Stomach (tissue), 9 donors: ENCODE data around the gene UBE4B. TPM values are rescaled to one million over a fixed set of nuclear protein-coding genes. Genes with fewer than 3 reads are reported as not detected.
A peak's percentile ranks its signal among the peaks of the same experiment; 100 is the strongest.

Experiments used
- DNase-seq, 2 donors: peaks; one replicate each; pipeline versions ENCODE4 v3.0.0 to v3.0.0-alpha.2; 2013 to 2019
- H3K27ac ChIP-seq, 5 donors: fragments of 200-600 bp in 4 of 5; sonication (generic) in 4 of 5; one replicate each; pipeline ENCODE4 v1.5.1; 2013 to 2019; ENCODE audit warnings: mild to moderate bottlenecking in 1 of 5, moderate library complexity in 1 of 5
- H3K27me3 ChIP-seq, 3 donors: fragments of 200-600 bp; sonication (generic); one replicate each; pipeline ENCODE4 v1.5.1; 2017 to 2019; ENCODE audit warnings: mixed run types in 1 of 3
- H3K36me3 ChIP-seq, 4 donors: fragments of 200-600 bp; sonication (generic); 1 replicate in 3 of 4; 2 replicates in 1 of 4; pipeline ENCODE4 v1.5.1; 2016 to 2019
- H3K4me1 ChIP-seq, 4 donors: fragments of 200-600 bp; sonication (generic); one replicate each; pipeline ENCODE4 v1.5.1; 2016 to 2019
- H3K4me3 ChIP-seq, 4 donors: fragments of 200-600 bp; sonication (generic) in 3 of 4; one replicate each; pipeline ENCODE4 v1.5.1; 2016 to 2019; ENCODE audit warnings: mild to moderate bottlenecking in 1 of 4
- H3K9me3 ChIP-seq, 4 donors: fragments of 200-600 bp; sonication (generic); one replicate each; pipeline ENCODE4 v1.5.1; 2016 to 2019
- EP300 ChIP-seq: sonication (generic); formaldehyde crosslinking; IDR thresholded peaks from one replicate; pipeline ENCODE4 v1.6.1; 2017; ENCODE audit warnings: antibody characterized with exemption
- POLR2A ChIP-seq, 4 donors: fragments of 450-650 bp; IDR thresholded peaks; one replicate each; pipeline ENCODE4 v1.6.1; 2016; ENCODE audit warnings: antibody characterized with exemption in 4 of 4, control low read depth in 2 of 4, mild to moderate bottlenecking in 1 of 4, moderate library complexity in 1 of 4
- POLR2AphosphoS5 ChIP-seq, 3 donors: sonication (generic); formaldehyde crosslinking; IDR thresholded peaks; one replicate each; pipeline ENCODE4 v1.6.1; 2016; ENCODE audit warnings: antibody characterized with exemption in 3 of 3
- WGBS, 5 donors: extraction: QIAGEN DNeasy Blood & Tissue Kit in 3 of 5; methylation state at CpG; one replicate each; pipeline versions ENCODE4 v1.1.5 to v1.1.7; 2013 to 2018; 5-methylcytosine and 5-hydroxymethylcytosine counted together
- intact Hi-C: fragments of 100-400 bp; cut with DNase I; formaldehyde crosslinking; loops from one replicate; pipeline ENCODE4 v1.15.1; 2023; ENCODE audit warnings: low total_unique reads
- polyA plus RNA-seq, 3 donors: library from polyadenylated mRNA; stranded (reverse); fragments of 200-250 nt; gene quantifications; one replicate each; pipeline ENCODE4 v1.2.3, GENCODE V29; 2013
- total RNA-seq, 5 donors: library from RNA; depleted of rRNA; stranded (reverse); fragments of >200 nt; gene quantifications; one replicate each; pipeline versions ENCODE4 v1.1.0 to v1.2.3, GENCODE V29; 2014 to 2016
- TF ChIP-seq, protein P1 (sequence below), 7 experiments: fragments of 450-650 bp in 4 of 7; fragments of 200-600 bp in 3 of 7; sonication (generic) in 3 of 7; IDR thresholded peaks; one replicate each; pipeline ENCODE4 v1.5.1; 2016 to 2019; ENCODE audit warnings: antibody characterized with exemption in 7 of 7, control low read depth in 2 of 7, mild to moderate bottlenecking in 1 of 7
- donor health status: healthy with polysubstance abuse.
- donor health status: Bipolar disorder and iron deficiency.
- donor health status: healthy.

The UBE4B gene
- total and polyA plus RNA-seq, 8 donors = 13.3 to 82.9 (median 39.5) TPM

DNA sequence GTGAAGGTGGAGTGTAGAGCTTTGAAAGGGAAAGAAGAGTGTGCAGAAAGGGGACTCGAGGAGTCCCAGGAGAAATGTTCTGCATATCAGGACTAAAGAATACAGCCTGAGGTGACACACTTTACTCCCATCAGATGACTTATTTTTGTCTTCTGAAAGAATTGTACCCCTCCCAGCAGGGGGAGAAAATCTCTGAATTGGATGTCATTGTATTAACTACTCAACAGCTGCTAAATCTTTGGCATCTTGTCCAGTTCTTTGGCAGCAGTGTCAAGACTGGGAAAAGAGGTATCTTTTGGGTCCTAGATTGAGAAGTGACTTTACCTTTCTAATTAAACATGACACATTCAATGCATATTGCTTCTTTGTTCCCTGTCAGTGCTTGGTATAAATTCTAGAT lies 18.9 kb downstream of the UBE4B start:
- peaks cover 11 to 51% (median 26%) of the 10 kb centered on the region in 4 donors for H3K4me1 ChIP-seq
- H3K36me3 ChIP-seq = peaks cover 0 to 33% (median 25%) of the 10 kb centered on the region in 4 donors
- intact Hi-C loops = no loop called here
- WGBS, 5 donors = 89 to 100% (median 95%) methylated on average over 1 of the region's 1 CpG
- no peaks in the 10 kb centered on the region for H3K27me3 ChIP-seq
- TF ChIP-seq, protein P1, sequence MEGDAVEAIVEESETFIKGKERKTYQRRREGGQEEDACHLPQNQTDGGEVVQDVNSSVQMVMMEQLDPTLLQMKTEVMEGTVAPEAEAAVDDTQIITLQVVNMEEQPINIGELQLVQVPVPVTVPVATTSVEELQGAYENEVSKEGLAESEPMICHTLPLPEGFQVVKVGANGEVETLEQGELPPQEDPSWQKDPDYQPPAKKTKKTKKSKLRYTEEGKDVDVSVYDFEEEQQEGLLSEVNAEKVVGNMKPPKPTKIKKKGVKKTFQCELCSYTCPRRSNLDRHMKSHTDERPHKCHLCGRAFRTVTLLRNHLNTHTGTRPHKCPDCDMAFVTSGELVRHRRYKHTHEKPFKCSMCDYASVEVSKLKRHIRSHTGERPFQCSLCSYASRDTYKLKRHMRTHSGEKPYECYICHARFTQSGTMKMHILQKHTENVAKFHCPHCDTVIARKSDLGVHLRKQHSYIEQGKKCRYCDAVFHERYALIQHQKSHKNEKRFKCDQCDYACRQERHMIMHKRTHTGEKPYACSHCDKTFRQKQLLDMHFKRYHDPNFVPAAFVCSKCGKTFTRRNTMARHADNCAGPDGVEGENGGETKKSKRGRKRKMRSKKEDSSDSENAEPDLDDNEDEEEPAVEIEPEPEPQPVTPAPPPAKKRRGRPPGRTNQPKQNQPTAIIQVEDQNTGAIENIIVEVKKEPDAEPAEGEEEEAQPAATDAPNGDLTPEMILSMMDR (IDR thresholded peaks at IDR 0.05) = no peak
- no peak for TF ChIP-seq POLR2A (IDR thresholded peaks at IDR 0.05)
- no peak for TF ChIP-seq POLR2AphosphoS5 (IDR thresholded peaks at IDR 0.05)
- TF ChIP-seq EP300 = no peak
- no peak overlapping the region for H3K4me3 ChIP-seq
- no peak for DNase-seq
- no peak overlapping the region for H3K27ac ChIP-seq
- no peaks in the 10 kb centered on the region for H3K9me3 ChIP-seq

DNA sequence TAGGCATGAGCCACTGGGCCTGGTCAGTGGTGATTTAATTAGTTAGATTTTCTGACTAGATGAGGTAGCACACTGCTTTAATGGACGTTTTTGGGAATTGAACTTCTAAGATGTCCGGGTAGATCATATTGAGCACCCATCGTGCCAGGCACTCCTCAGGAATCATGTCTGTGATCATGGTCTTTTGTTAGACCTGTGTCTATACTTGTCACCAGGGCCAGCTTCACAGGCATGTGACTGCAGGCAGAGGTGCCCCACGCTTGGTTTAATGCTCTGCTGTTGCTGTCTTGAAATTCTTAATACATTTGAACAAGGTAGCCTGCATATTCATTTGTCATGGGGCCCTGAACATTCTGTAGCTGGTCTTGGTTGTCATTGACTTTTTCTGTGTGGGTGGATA lies 19.6 kb downstream of the UBE4B start:
- Histone ChIP-seq H3K36me3 (peaks cover 0 to 34% (median 25%) of the 10 kb centered on the region in 4 donors), H3K4me1 (peaks cover 11 to 51% (median 24%) of the 10 kb centered on the region in 4 donors), H3K9me3 (no peaks in the 10 kb centered on the region), H3K27ac (no peak overlapping the region), H3K27me3 (no peaks in the 10 kb centered on the region), H3K4me3 (no peak overlapping the region)
- TF ChIP-seq, protein P1 (IDR thresholded peaks at IDR 0.05) = no peak
- TF ChIP-seq POLR2AphosphoS5 (IDR thresholded peaks at IDR 0.05) (no peak), EP300 (no peak), POLR2A (IDR thresholded peaks at IDR 0.05) (no peak)
- intact Hi-C loops = no loop called here
- no peak for DNase-seq
- WGBS, 5 donors = 87 to 96% (median 93%) methylated on average over 4 of the region's 4 CpGs

DNA sequence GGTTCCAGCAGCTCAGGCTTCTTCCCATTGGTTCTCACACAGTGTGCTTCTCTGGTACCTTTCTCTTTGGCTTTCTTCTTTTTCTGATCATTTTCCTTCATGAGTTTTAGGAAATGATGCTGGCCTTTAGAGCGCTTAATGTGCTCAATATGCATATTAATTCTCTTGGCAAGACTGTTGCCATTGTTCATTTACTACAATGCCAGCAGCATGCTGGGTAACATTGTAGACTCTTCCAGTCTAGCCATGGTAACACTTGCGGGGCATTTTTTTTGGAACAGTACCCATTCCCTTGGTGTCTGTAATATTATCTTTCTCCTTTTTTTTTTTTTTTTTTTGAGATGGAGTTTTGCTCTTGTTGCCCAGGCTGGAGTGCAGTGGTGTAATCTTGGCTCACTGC lies 21.7 kb downstream of the UBE4B start:
- WGBS, 5 donors = 88 to 97% (median 91%) methylated on average over 2 of the region's 2 CpGs
- H3K36me3 ChIP-seq = peaks cover 0 to 39% (median 34%) of the 10 kb centered on the region in 4 donors
- no peak overlapping the region for H3K4me3 ChIP-seq
- DNase-seq = no peak
- H3K9me3 ChIP-seq = no peaks in the 10 kb centered on the region
- intact Hi-C loops = no loop called here
- no peak overlapping the region for H3K27ac ChIP-seq
- TF ChIP-seq EP300 (no peak), POLR2A (IDR thresholded peaks at IDR 0.05) (no peak), POLR2AphosphoS5 (IDR thresholded peaks at IDR 0.05) (no peak)
- TF ChIP-seq, protein P1 (IDR thresholded peaks at IDR 0.05) = no peak
- peaks cover 16 to 54% (median 33%) of the 10 kb centered on the region in 4 donors for H3K4me1 ChIP-seq
- no peaks in the 10 kb centered on the region for H3K27me3 ChIP-seq

DNA sequence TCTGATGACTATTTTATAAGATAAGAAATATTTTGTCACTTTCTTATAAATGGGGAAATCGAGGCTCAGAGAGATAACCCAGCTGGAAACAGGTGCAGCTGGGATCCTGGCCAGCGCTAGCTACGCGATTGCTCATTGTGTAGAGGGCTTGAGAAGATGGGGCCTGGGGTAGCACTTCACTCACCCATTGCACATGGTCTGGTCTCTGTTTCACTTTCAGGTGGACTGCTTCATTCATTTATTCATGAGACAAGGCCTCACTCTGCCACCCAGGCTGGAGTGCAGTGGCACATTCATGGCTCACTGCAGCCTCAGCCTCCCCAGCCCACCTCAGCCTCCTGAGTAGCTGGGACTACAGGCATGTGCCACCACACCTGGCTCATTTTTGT lies 23.8 kb downstream of the UBE4B start:
- 73 to 84% (median 79%) methylated on average over 4 of the region's 4 CpGs for WGBS, 5 donors
- no peaks in the 10 kb centered on the region for H3K27me3 ChIP-seq
- H3K27ac ChIP-seq = peak overlapping the region in 4 of 5 donors; percentile 18 to 53 (median 44)
- intact Hi-C loops = no loop called here
- no peaks in the 10 kb centered on the region for H3K9me3 ChIP-seq
- peaks cover 0 to 25% (median 20%) of the 10 kb centered on the region in 4 donors for H3K36me3 ChIP-seq
- peaks cover 16 to 49% (median 35%) of the 10 kb centered on the region in 4 donors for H3K4me1 ChIP-seq
- TF ChIP-seq POLR2A (IDR thresholded peaks at IDR 0.05) (no peak), EP300 (no peak), POLR2AphosphoS5 (IDR thresholded peaks at IDR 0.05) (no peak)
- TF ChIP-seq, protein P1 (IDR thresholded peaks at IDR 0.05) = no peak
- no peak for DNase-seq
- no peak overlapping the region for H3K4me3 ChIP-seq
